HG03432 (cell line): ENCODE measurements around the gene DCUN1D1.

ENCODE experiments used
- ATAC-seq: cut with Tn5 transposase; IDR thresholded peaks from one replicate; pipeline ENCODE4 v1.9.1; 2021; ENCODE audit warnings: mild to moderate bottlenecking, moderate library complexity; ENCODE audit not compliant: unreplicated experiment

Gene DCUN1D1

GRCh38 chr3:182973047-182973446, 7.3 kb downstream of the DCUN1D1 start:
- no peak for ATAC-seq

GRCh38 chr3:182972387-182972786, 8.0 kb downstream of the DCUN1D1 start:
- no peak for ATAC-seq

- ATAC-seq: peak; percentile 45
These were observed 8.7 kb downstream of the DCUN1D1 start for GRCh38 chr3:182971637-182972036.

- no peak for ATAC-seq
These were observed 9.4 kb downstream of the DCUN1D1 start for GRCh38 chr3:182970811-182971418.

GRCh38 chr3:182969853-182970252, 10.5 kb downstream of the DCUN1D1 start:
- no peak for ATAC-seq

GRCh38 chr3:182969277-182969676, 11.1 kb downstream of the DCUN1D1 start:
- ATAC-seq: no peak

GRCh38 chr3:182967218-182968204, 12.8 kb downstream of the DCUN1D1 start:
- peak; percentile 55 for ATAC-seq

GRCh38 chr3:182965861-182966366, 14.4 kb downstream of the DCUN1D1 start:
- ATAC-seq: no peak

GRCh38 chr3:182964179-182964578, 16.2 kb downstream of the DCUN1D1 start:
- ATAC-seq: no peak

- no peak for ATAC-seq
These were observed 18.2 kb downstream of the DCUN1D1 start for GRCh38 chr3:182962166-182962565.

- ATAC-seq: no peak
These were observed 20.6 kb downstream of the DCUN1D1 start for GRCh38 chr3:182959474-182960350.

- no peak for ATAC-seq
These were observed 22.6 kb downstream of the DCUN1D1 start for GRCh38 chr3:182957676-182958266.

GRCh38 chr3:182957226-182957625, 23.1 kb downstream of the DCUN1D1 start:
- no peak for ATAC-seq

GRCh38 chr3:182954553-182955235, 25.6 kb downstream of the DCUN1D1 start:
- peak; percentile 95 for ATAC-seq

GRCh38 chr3:182949688-182950087, 30.6 kb downstream of the DCUN1D1 start:
- ATAC-seq: no peak

- ATAC-seq: no peak
These were observed 32.0 kb downstream of the DCUN1D1 start for GRCh38 chr3:182948305-182948704.

GRCh38 chr3:182947888-182948287, 32.5 kb downstream of the DCUN1D1 start:
- ATAC-seq: no peak

- no peak for ATAC-seq
These were observed 38.6 kb downstream of the DCUN1D1 start for GRCh38 chr3:182941719-182942118.

- no peak for ATAC-seq
These were observed 40.0 kb downstream of the DCUN1D1 start for GRCh38 chr3:182940266-182940808.
